H9 (cell line): ENCODE measurements around the gene PARD6B. TPM values are rescaled to one million over a fixed set of nuclear protein-coding genes. Genes with fewer than 3 reads are reported as not detected.

Experiments
- DNase-seq: peaks from one replicate; pipeline ENCODE4 v3.0.0-alpha.2; 2017
- H2AFZ ChIP-seq: one replicate; pipeline ENCODE4 v1.6.1; 2013; ENCODE audit warnings: mild to moderate bottlenecking, low read length, control low read depth, moderate library complexity
- H2AK5ac ChIP-seq: 2 replicates; pipeline ENCODE4 v1.6.1; 2013; ENCODE audit warnings: low read length, control low read depth, mixed read lengths; ENCODE audit not compliant: insufficient read length
- H2BK120ac ChIP-seq: one replicate; pipeline ENCODE4 v1.6.1; 2013; ENCODE audit warnings: low read depth, mild to moderate bottlenecking, low read length, control low read depth, inconsistent platforms; ENCODE audit not compliant: poor library complexity, severe bottlenecking
- H2BK12ac ChIP-seq: 2 replicates; pipeline ENCODE4 v1.6.1; 2013; ENCODE audit warnings: low read length, control low read depth, mixed read lengths, low read depth; ENCODE audit not compliant: insufficient read length
- H2BK15ac ChIP-seq: 2 replicates; pipeline ENCODE4 v1.6.1; 2013; ENCODE audit warnings: low read depth, low read length, control low read depth
- H2BK20ac ChIP-seq: one replicate; pipeline ENCODE4 v1.6.1; 2013; ENCODE audit warnings: low read depth, mild to moderate bottlenecking, low read length, control low read depth, inconsistent platforms; ENCODE audit not compliant: poor library complexity, severe bottlenecking
- H2BK5ac ChIP-seq: 2 replicates; pipeline ENCODE4 v1.6.1; 2013; ENCODE audit warnings: low read length, control low read depth, mixed read lengths; ENCODE audit not compliant: insufficient read length
- H3K14ac ChIP-seq: 2 replicates; pipeline ENCODE4 v1.6.1; 2013; ENCODE audit warnings: low read length, control low read depth; ENCODE audit not compliant: insufficient read depth
- H3K18ac ChIP-seq: 2 replicates; pipeline ENCODE4 v1.6.1; 2013; ENCODE audit warnings: low read depth, mild to moderate bottlenecking, mixed read lengths, low read length, control low read depth; ENCODE audit not compliant: insufficient read length
- H3K23ac ChIP-seq: 2 replicates; pipeline ENCODE4 v1.6.1; 2013; ENCODE audit warnings: low read length, control low read depth, mixed read lengths, low read depth; ENCODE audit not compliant: insufficient read length
- H3K23me2 ChIP-seq: 2 replicates; pipeline ENCODE4 v1.6.1; 2013; ENCODE audit warnings: low read depth, mild to moderate bottlenecking, mixed read lengths, low read length, control low read depth; ENCODE audit not compliant: insufficient read length, poor library complexity, severe bottlenecking
- H3K27ac ChIP-seq: 2 replicates; pipeline ENCODE4 v1.5.1; 2013; ENCODE audit warnings: low read length, control low read depth, mixed read lengths, low read depth; ENCODE audit not compliant: insufficient read length
- H3K27me3 ChIP-seq: 2 replicates; pipeline ENCODE4 v1.6.1; 2013; ENCODE audit warnings: low read length, control low read depth, inconsistent platforms; ENCODE audit not compliant: insufficient read depth
- H3K4ac ChIP-seq: 2 replicates; pipeline ENCODE4 v1.6.1; 2013; ENCODE audit warnings: low read depth, mild to moderate bottlenecking, control low read depth, inconsistent platforms, low read length, moderate library complexity
- H3K4me1 ChIP-seq: 2 replicates; pipeline ENCODE4 v1.6.1; 2013; ENCODE audit warnings: low read length, control low read depth, inconsistent platforms; ENCODE audit not compliant: insufficient read depth
- H3K4me2 ChIP-seq: 2 replicates; pipeline ENCODE4 v1.6.1; 2013; ENCODE audit warnings: low read length, control low read depth, mixed read lengths; ENCODE audit not compliant: insufficient read length, insufficient read depth
- H3K56ac ChIP-seq: 2 replicates; pipeline ENCODE4 v1.6.1; 2013; ENCODE audit warnings: low read depth, mild to moderate bottlenecking, mixed read lengths, low read length, control low read depth; ENCODE audit not compliant: insufficient read length
- H3K79me1 ChIP-seq: 2 replicates; pipeline ENCODE4 v1.6.1; 2013; ENCODE audit warnings: low read depth, mild to moderate bottlenecking, moderate library complexity, low read length, control low read depth, inconsistent platforms; ENCODE audit not compliant: insufficient read depth, poor library complexity, severe bottlenecking
- H3K79me2 ChIP-seq: 2 replicates; pipeline ENCODE4 v1.6.1; 2013; ENCODE audit warnings: low read length, control low read depth, inconsistent platforms; ENCODE audit not compliant: insufficient read depth
- H3K9ac ChIP-seq: 2 replicates; pipeline ENCODE4 v1.6.1; 2013; ENCODE audit warnings: low read length, control low read depth, mixed read lengths; ENCODE audit not compliant: insufficient read length; ENCODE audit errors: extremely low read depth
- H3K9me3 ChIP-seq: one replicate; pipeline ENCODE4 v1.6.1; 2013; ENCODE audit warnings: low read depth, low read length, inconsistent platforms; ENCODE audit not compliant: control insufficient read depth
- H3T11ph ChIP-seq: one replicate; pipeline ENCODE4 v1.6.1; 2013; ENCODE audit warnings: mild to moderate bottlenecking, low read length, control low read depth, inconsistent platforms
- H4K20me1 ChIP-seq: one replicate; pipeline ENCODE4 v1.6.1; 2013; ENCODE audit not compliant: control insufficient read depth, insufficient read length, insufficient read depth
- H4K5ac ChIP-seq: 2 replicates; pipeline ENCODE4 v1.6.1; 2013; ENCODE audit warnings: low read depth, mild to moderate bottlenecking, mixed read lengths, low read length, control low read depth; ENCODE audit not compliant: insufficient read length
- H4K8ac ChIP-seq: replicated peaks from 2 replicates; pipeline ENCODE4 v1.6.1; 2013; ENCODE audit warnings: low read length, control low read depth, mixed read lengths, low read depth; ENCODE audit not compliant: insufficient read length
- H4K91ac ChIP-seq: 2 replicates; pipeline ENCODE4 v1.6.1; 2013; ENCODE audit warnings: low read depth, mild to moderate bottlenecking, moderate library complexity, mixed read lengths, low read length, control low read depth; ENCODE audit not compliant: insufficient read length
- H3K27ac Mint-ChIP-seq, 3 experiments: 2 replicates in 2 of 3; 3 replicates in 1 of 3; pipeline ENCODE4 v1.8.0; 2020 to 2021; ENCODE audit warnings: mixed read lengths in 3 of 3, mild to moderate bottlenecking in 1 of 3, moderate library complexity in 1 of 3
- H3K27me3 Mint-ChIP-seq: 2 replicates; pipeline ENCODE4 v1.8.0; 2021; ENCODE audit warnings: low read depth, mild to moderate bottlenecking, moderate library complexity, mixed read lengths
- H3K36me3 Mint-ChIP-seq, 3 experiments: 2 replicates in 2 of 3; 3 replicates in 1 of 3; pipeline ENCODE4 v1.8.0; 2020 to 2021; ENCODE audit warnings: low read depth in 3 of 3, mixed read lengths in 3 of 3; ENCODE audit not compliant: insufficient read depth in 1 of 3
- H3K4me1 Mint-ChIP-seq, 2 experiments: 2 replicates each; pipeline ENCODE4 v1.8.0; 2020; ENCODE audit warnings: mixed read lengths in 2 of 2
- H3K4me3 Mint-ChIP-seq, 2 experiments: 2 replicates in 1 of 2; 3 replicates in 1 of 2; pipeline ENCODE4 v1.8.0; 2020 to 2021; ENCODE audit warnings: mild to moderate bottlenecking in 2 of 2, mixed read lengths in 2 of 2, moderate library complexity in 1 of 2
- H3K9me3 Mint-ChIP-seq, 2 experiments: 2 replicates in 1 of 2; 3 replicates in 1 of 2; pipeline ENCODE4 v1.8.0; 2020; ENCODE audit warnings: mild to moderate bottlenecking in 2 of 2, mixed read lengths in 2 of 2, moderate library complexity in 1 of 2
- WGBS: extraction: QIAGEN DNeasy Blood & Tissue Kit; methylation state at CpG from one replicate; pipeline ENCODE4 v1.1.7; 2013; ENCODE audit warnings: missing lambda C conversion rate, low lambda C conversion rate, mixed read lengths; ENCODE audit not compliant: insufficient read length; ENCODE audit errors: extremely low coverage; 5-methylcytosine and 5-hydroxymethylcytosine counted together
- total RNA-seq: library from RNA; stranded (reverse); gene quantifications from 2 replicates; pipeline ENCODE4 v1.2.1, GENCODE V29; 2021
- TF ChIP-seq, protein P1 (sequence below): fragments of 200-600 bp; sonication (generic); conservative IDR thresholded peaks from 3 replicates; pipeline ENCODE4 v1.8.0; 2021; ENCODE audit warnings: antibody characterized with exemption, mild to moderate bottlenecking

Gene PARD6B
- total RNA-seq, 1 experiment from 2014 or later = 27.4 TPM

DNA sequence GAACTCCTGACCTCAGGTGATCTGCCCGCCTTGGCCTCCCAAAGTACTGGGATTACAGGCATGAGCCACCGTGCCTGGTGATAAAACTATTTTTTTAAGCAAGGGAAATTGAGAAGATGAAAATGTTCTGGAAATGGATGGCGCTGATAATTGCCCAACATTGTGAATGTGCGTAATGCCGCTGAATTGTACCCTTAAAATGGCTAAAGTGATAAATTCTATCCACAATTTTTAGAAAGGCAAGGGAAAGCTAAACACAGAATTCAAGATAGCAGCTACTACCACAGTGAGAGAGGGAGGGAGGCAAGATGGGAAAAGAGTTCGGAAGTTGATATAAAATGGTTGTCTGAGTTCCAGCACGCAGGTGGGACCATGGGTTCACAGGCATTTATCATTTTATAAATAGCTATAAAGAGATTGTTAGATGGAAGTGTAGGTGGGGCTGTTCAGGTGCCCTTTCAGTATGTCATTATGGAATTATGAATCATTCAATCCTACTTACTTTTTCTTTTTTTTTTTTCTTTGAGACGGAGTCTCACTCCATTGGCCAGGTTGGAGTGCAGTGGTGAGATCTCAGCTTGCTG is 48.3 kb upstream of the PARD6B start:
- H3K14ac ChIP-seq = no peak overlapping the region
- H2BK15ac ChIP-seq = no peak overlapping the region
- no peak overlapping the region for H2BK5ac ChIP-seq
- Mint-ChIP-seq H3K4me3 (no peak overlapping the region), H3K27ac (peak overlapping the region in 1 of 3 experiments; percentile 49; a peak in 1 of 7 replicates), H3K36me3 (no peaks in the 10 kb centered on the region), H3K27me3 (no peaks in the 10 kb centered on the region), H3K4me1 (peaks cover 4 to 13% of the 10 kb centered on the region in 2 experiments), H3K9me3 (no peaks in the 10 kb centered on the region)
- H3K27ac ChIP-seq = no peak overlapping the region
- H4K8ac ChIP-seq = no peak overlapping the region
- no peak overlapping the region for H2AFZ ChIP-seq
- no peak overlapping the region for H4K91ac ChIP-seq
- DNase-seq = no peak
- H3K79me1 ChIP-seq = no peaks in the 10 kb centered on the region
- TF ChIP-seq, protein P1, sequence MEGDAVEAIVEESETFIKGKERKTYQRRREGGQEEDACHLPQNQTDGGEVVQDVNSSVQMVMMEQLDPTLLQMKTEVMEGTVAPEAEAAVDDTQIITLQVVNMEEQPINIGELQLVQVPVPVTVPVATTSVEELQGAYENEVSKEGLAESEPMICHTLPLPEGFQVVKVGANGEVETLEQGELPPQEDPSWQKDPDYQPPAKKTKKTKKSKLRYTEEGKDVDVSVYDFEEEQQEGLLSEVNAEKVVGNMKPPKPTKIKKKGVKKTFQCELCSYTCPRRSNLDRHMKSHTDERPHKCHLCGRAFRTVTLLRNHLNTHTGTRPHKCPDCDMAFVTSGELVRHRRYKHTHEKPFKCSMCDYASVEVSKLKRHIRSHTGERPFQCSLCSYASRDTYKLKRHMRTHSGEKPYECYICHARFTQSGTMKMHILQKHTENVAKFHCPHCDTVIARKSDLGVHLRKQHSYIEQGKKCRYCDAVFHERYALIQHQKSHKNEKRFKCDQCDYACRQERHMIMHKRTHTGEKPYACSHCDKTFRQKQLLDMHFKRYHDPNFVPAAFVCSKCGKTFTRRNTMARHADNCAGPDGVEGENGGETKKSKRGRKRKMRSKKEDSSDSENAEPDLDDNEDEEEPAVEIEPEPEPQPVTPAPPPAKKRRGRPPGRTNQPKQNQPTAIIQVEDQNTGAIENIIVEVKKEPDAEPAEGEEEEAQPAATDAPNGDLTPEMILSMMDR = no peak
- no CpG with 5 or more reads among the region's 8 CpGs for WGBS
- H3K27me3 ChIP-seq = no peaks in the 10 kb centered on the region
- H3T11ph ChIP-seq = no peak overlapping the region
- H3K9ac ChIP-seq = no peak overlapping the region
- H3K56ac ChIP-seq = no peak overlapping the region
- H4K20me1 ChIP-seq = no peaks in the 10 kb centered on the region
- no peak overlapping the region for H3K4ac ChIP-seq
- no peaks in the 10 kb centered on the region for H3K23me2 ChIP-seq
- no peak overlapping the region for H3K23ac ChIP-seq
- no peak overlapping the region for H2AK5ac ChIP-seq
- no peak overlapping the region for H3K18ac ChIP-seq
- no peaks in the 10 kb centered on the region for H3K79me2 ChIP-seq
- H3K4me2 ChIP-seq = no peak overlapping the region
- no peak overlapping the region for H2BK20ac ChIP-seq
- H2BK120ac ChIP-seq = no peak overlapping the region
- H4K5ac ChIP-seq = no peak overlapping the region
- no peak overlapping the region for H2BK12ac ChIP-seq
- 0 out of 2 replicates have a peak, but pooled peaks cover 4% of the 10 kb centered on the region for H3K4me1 ChIP-seq
- H3K9me3 ChIP-seq = no peaks in the 10 kb centered on the region
